Thoracic aorta (tissue), 2 donors: ENCODE data around the gene CCND1. TPM values are rescaled to one million over a fixed set of nuclear protein-coding genes. Genes with fewer than 3 reads are reported as not detected.

Source experiments
- ATAC-seq: fragments of 150-250 bp; one replicate; pipeline ENCODE4 v1.8.0; 2017; ENCODE audit warnings: low read depth; ENCODE audit not compliant: insufficient number of reproducible peaks, low FRiP score
- DNase-seq: peaks from one replicate; pipeline ENCODE4 v3.0.0-alpha.2; 2020; ENCODE audit warnings: low spot score
- H3K27ac ChIP-seq, 2 donors: fragments of 200-600 bp; sonication (generic); 1 replicate in 1 of 2; 2 replicates in 1 of 2; pipeline ENCODE4 v1.5.1; 2016; ENCODE audit warnings: mild to moderate bottlenecking in 2 of 2, moderate library complexity in 2 of 2
- H3K27me3 ChIP-seq: fragments of 200-600 bp; sonication (generic); replicated peaks from 2 replicates; pipeline ENCODE4 v1.6.0; 2016; ENCODE audit warnings: mild to moderate bottlenecking; ENCODE audit not compliant: insufficient read depth
- H3K36me3 ChIP-seq: fragments of 200-600 bp; sonication (generic); one replicate; pipeline ENCODE4 v1.5.1; 2016
- H3K4me1 ChIP-seq, 2 donors: fragments of 200-600 bp; sonication (generic); 1 replicate in 1 of 2; 2 replicates in 1 of 2; pipeline versions ENCODE4 v1.5.1 to v1.6.0; 2016; ENCODE audit warnings: low read depth in 2 of 2, mild to moderate bottlenecking in 1 of 2; ENCODE audit not compliant: control insufficient read depth in 1 of 2
- H3K4me3 ChIP-seq: fragments of 200-600 bp; sonication (generic); 2 replicates; pipeline ENCODE4 v1.5.1; 2016; ENCODE audit warnings: mild to moderate bottlenecking
- H3K9me3 ChIP-seq: fragments of 200-600 bp; sonication (generic); 2 replicates; pipeline ENCODE4 v1.5.1; 2016
- total RNA-seq, 2 donors: library from RNA; depleted of rRNA; stranded (reverse); fragments of >200 nt; gene quantifications; one replicate each; pipeline versions ENCODE4 v1.1.0 to v1.2.3, GENCODE V29; 2016
- TF ChIP-seq, protein P1 (sequence below): fragments of 200-600 bp; sonication (generic); IDR thresholded peaks from one replicate; pipeline ENCODE4 v1.5.1; 2019; ENCODE audit warnings: antibody characterized with exemption

CCND1 gene
- total RNA-seq, 2 donors from 2014 or later = 109 to 142 TPM

DNA sequence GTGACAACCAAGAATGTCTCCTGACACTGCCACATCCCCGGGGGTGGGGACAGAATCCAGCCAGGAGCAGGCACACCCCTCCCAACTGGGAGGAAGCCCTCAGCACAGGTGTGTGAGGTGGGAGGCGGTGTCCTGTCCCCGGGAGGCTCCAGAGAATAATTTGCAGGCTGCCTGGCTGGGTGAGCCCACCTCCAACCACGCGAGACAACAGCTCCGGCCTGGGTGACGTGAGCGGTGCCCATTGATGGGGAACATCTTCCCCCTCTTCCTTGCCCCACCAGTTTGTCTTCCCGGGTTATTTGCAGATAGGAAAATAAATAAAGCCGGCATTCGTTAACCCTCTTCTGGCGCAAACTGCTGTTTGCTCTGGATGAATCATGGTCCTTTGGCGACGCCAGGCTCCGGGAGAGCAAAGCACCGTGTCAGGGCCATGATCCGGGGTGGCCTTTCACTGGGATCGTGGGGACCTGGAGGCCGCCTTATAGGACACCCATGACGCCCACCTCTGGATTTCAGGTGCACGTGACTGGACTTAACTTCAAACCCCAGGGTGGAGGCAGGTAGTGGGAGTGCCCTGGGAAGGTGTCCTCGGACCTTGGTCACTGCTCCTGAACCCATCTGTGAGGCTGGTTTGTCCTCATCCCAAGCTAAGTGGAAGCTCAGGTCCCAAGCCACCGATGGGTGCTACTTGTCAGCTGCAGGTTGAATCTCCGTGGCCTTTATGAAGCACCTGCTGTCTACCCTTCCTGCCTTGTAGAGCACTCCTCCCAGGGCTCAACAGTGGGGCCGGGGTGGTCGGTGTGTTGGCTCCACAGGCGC, 13.9 kb downstream of the CCND1 start:
- TF ChIP-seq, protein P1, sequence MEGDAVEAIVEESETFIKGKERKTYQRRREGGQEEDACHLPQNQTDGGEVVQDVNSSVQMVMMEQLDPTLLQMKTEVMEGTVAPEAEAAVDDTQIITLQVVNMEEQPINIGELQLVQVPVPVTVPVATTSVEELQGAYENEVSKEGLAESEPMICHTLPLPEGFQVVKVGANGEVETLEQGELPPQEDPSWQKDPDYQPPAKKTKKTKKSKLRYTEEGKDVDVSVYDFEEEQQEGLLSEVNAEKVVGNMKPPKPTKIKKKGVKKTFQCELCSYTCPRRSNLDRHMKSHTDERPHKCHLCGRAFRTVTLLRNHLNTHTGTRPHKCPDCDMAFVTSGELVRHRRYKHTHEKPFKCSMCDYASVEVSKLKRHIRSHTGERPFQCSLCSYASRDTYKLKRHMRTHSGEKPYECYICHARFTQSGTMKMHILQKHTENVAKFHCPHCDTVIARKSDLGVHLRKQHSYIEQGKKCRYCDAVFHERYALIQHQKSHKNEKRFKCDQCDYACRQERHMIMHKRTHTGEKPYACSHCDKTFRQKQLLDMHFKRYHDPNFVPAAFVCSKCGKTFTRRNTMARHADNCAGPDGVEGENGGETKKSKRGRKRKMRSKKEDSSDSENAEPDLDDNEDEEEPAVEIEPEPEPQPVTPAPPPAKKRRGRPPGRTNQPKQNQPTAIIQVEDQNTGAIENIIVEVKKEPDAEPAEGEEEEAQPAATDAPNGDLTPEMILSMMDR = no peak
- Histone ChIP-seq H3K4me1 (no peaks in the 10 kb centered on the region), H3K36me3 (peaks cover 23% of the 10 kb centered on the region), H3K9me3 (no peaks in the 10 kb centered on the region), H3K27me3 (no peaks in the 10 kb centered on the region), H3K27ac (no peak overlapping the region), H3K4me3 (no peak overlapping the region)
- ATAC-seq = no peak
- DNase-seq = no peak

DNA sequence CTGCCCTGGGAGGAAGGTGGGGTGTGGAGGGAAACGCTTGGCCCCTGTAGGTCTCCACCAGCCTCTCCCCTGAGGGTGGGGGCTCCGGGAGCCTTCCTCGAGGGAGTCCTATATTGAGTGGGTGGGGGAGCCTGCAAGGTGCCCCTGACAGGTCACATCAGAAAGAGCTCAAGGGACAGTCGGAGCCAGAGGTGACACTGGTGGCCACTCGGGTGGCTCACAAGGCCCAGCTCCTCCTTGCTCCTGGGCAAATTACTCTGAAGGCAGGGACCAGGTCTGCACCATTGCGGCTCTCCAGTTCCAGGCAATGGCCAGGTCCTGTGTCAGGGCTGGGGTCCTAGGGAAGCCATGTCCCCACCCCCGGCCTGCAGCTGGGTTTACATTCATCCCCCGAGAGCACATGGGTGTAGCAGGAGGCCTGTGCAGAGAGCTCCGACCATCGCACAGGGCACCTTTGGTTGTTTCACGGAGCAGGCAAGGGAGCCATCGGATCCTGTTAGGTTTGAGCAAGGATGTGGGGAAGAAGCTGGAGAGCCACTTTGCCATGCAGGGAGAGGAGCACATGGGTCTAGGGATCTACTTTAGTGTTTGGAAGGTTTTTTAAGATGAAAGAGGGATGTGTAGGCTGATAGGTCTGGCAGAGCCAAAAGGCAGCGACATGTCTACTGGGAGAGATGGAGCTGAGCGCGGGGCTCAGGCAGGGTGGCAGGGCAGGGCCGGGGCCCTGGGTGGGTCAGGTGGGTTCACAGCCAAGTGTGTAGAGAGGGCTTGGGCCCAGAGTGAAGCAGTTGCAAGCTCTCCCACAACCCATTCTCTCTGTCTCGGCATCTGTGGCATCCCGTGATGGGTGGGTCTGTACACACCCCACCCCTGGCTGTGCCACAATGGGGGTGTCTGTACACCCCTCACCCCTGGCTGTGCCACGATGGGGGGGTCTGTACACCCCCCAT, 14.8 kb downstream of the CCND1 start:
- peaks cover 17% of the 10 kb centered on the region for H3K36me3 ChIP-seq
- no peak overlapping the region for H3K4me3 ChIP-seq
- H3K9me3 ChIP-seq = no peaks in the 10 kb centered on the region
- ATAC-seq = no peak
- no peak for DNase-seq
- no peaks in the 10 kb centered on the region for H3K4me1 ChIP-seq
- TF ChIP-seq, protein P1 = no peak
- no peaks in the 10 kb centered on the region for H3K27me3 ChIP-seq
- H3K27ac ChIP-seq = no peak overlapping the region

DNA sequence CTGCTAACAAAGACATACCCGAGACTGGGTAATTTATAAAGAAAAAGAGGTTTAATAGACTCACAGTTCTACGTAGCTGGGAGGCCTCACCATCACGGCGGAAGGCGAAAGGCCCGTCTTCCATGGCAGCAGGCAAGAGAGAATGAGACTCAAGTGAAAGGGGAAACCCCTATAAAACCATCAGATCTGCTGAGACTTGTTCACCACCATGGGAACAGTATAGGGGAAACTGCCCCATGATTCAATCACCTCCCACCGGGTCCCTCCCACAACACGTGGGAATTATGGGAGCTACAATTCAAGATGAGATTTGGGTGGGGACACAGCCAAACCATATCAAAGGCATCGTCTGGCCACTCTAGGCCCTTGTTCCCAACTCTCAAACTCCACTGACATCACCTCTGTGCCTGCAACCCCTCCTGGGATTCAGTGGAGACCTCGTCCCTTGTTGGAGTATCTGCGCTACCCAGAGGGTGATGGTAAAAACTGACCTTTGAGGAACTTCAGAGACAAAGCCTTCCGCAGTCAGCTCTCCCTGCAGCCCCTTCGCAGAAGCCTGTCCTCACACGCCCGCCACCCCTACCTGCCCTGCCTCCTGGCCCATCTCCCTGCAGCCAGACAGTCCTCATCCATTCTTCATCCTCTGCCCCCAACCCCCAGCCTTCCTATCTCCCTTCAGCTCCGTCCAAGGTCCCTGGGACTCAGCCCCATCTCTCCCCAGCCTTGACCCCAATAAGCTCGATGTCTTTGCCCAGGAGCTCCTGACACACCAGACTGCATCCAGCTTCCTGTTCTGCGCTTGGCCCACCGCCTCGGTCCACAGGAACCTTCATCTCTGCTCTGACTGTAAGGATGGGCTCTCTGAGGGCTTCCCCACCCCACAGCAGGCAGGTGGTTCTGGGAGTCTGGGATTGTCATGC, 15.8 kb downstream of the CCND1 start:
- ATAC-seq (no peak), DNase-seq (no peak)
- Histone ChIP-seq H3K4me1 (no peaks in the 10 kb centered on the region), H3K4me3 (no peak overlapping the region), H3K27ac (no peak overlapping the region), H3K36me3 (peaks cover 13% of the 10 kb centered on the region), H3K9me3 (no peaks in the 10 kb centered on the region), H3K27me3 (no peaks in the 10 kb centered on the region)
- TF ChIP-seq, protein P1 = no peak

DNA sequence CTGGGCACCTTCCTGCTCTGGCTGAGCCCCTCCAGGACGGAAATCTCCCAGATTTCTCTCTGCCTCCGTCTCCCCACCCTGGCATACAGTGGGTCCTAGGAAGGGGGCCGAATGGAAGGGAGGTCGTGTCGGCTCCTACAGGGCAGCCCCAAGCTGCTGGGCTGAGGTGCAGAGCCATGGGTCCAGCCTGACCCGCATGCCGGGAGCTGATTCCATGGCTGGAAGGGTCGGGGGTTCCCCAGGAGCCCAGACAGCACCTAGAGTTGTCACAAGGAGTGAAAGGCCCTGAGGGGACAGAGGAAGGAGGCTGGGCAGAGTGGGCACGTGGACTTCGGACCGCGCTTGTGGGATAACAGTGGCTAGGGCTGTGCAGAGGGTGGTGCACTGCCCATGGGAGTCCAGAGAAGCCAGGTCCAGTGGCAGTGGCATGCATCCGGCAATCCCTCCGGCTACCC, 16.5 kb downstream of the CCND1 start:
- no peaks in the 10 kb centered on the region for H3K4me1 ChIP-seq
- no peaks in the 10 kb centered on the region for H3K9me3 ChIP-seq
- H3K36me3 ChIP-seq = peaks cover 7% of the 10 kb centered on the region
- H3K27me3 ChIP-seq = no peaks in the 10 kb centered on the region
- TF ChIP-seq, protein P1 = no peak
- H3K4me3 ChIP-seq = no peak overlapping the region
- no peak for DNase-seq
- ATAC-seq = no peak
- no peak overlapping the region for H3K27ac ChIP-seq
